Stimulated activated CD4-positive, alpha-beta T cell treated with anti-CD3 and anti-CD28 coated beads, Interleukin-2, amount 100 ng/mL, for 4 hours (primary cell): ENCODE data around the gene PRCP.
"Not testable (repeated sequence)": the region's sequence is repeated elsewhere in the genome, so short reads cannot be mapped to it uniquely, and the experiment has no call there.

Source experiments
- DNase-seq: peaks from one replicate; pipeline ENCODE4 v3.0.0-alpha.2; 2020; ENCODE audit warnings: low read depth

The PRCP gene

DNA sequence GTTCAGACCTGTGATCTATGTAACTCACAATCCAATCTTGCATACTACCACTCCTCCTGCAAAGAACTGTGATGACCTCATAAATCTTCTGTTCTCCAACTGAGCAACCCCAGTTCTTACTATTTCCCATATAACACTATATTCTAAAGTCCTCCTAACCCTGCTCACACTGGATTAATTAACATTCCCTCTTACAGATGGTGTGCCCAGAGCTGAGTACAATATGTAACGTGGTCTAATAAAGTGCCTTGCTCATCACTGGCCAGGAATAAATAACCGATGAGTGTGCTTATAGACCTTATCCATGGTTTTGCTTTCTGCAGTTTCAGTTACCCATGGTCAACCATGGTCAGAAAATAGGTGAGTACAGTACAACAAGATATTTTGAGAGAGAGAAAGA lies 28.6 kb downstream of the PRCP start:
- DNase-seq: no peak

DNA sequence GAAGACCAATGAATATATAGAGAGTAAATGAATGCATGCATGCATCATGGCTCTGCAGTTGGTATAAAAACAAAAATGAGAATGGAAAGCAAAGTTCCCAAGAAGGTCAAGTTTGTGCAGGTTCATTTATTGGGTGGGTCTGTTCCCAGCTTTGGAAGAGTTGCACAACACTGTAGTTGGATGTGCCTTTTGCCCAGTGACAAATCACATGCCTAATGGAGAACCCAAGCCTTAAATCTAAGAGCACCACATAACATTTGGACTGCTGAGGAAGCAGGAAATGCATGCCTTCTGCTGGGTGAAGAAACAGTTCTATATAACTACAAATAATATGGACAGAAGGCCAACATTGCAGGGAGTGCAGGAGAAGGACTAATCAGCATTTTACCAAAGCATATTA lies 30.6 kb downstream of the PRCP start:
- DNase-seq: no peak

DNA sequence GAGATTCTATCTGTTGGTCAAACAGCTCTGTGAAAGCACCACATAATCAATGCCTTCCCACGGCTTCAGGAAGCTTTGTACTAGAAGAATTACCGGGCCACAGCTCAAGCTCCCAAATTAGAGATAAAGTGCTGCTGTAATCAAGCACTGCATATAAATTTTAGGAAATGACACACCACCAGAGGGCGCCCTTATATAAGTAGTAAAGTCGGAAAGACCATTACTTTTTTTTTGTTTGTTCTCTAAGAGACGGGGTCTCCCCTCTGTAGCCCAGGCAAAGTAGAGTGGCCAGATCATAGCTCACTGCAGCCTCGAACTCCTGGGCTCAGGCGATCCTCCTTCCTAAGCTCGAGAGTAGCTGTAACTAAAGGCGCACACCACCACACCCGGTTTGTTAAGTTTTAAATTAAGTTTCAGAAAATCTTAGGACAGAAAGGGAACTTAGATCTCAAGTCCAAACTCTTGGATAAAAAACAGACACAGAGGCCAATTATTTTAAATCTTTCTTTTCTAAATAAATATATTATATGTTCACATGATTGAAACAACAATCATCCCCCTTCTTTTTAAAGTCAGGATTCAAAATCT lies 32.6 kb downstream of the PRCP start:
- DNase-seq: peak; percentile 65

DNA sequence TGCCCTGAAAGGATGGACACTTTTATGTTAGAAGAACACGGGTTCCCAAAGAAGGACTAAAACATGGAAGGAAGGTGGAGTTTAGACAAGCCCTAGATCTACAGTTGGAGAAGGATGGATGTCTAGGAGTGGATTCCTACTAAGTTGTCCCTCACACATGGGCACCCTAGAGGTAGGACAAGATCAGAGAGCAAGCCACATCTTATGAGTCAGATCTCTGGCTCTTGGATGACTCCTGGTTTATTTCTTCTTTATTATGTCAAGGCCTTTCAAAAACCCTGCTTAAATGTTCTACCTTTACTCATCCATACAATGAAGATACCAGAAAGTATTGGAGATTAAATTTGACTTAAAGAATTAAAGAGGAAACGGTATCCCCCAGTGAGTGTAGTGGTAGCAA lies 34.4 kb downstream of the PRCP start:
- DNase-seq: no peak

DNA sequence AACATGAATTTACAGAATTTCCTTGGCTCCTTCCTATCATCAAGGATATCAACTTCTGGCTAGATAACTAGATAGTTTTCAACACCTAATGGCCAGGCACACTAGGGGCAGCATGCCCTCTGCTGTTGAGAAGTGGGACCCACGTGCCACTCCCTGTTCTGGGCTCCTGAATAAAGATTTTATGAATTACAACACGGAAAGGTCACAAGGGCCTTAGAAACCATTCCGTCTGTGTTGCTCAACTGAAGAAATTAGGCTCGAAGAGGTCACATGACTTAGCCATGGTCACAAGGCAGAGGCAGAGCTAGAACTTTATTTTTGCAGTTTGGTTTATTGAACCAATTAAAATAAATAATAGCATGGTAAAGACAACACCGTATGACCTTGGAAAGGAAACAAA lies 36.0 kb downstream of the PRCP start:
- no peak for DNase-seq

DNA sequence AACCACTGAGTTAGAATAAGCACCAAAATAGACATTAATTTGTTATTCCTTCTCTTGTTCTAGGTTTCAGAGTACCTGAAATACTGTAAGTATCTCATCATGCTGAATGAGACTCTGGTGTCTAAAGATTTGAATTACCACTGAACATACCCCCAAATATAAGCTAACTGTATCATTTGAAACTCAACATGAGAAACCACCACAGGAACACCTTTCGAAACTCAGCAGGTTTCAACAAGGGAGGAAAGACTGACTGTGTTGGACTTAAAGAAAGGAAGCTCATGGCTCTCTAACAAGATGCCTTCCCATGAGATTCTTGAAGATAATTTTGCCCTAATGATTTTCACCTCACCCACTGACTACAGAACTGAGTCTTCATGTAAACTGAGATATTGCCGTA lies 37.0 kb downstream of the PRCP start:
- no peak for DNase-seq

DNA sequence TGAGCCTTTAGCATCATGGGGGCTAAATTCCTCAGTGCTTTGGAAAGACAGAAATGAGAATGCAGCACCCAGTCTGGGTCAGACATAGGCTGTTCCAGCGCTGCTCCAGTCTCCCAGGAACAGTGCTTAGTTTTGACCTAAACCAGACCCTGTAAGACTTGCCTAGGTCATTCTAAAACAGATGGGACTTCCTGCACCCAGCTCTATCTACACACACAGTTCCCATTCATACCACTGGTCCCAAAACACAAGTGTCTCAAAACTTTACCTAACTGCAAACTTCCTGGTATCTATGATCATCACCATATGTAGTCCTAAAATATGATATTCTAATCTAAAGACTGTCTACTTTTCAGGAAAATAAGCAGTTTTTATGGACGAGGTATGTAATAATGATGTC lies 37.9 kb downstream of the PRCP start:
- DNase-seq: no peak

DNA sequence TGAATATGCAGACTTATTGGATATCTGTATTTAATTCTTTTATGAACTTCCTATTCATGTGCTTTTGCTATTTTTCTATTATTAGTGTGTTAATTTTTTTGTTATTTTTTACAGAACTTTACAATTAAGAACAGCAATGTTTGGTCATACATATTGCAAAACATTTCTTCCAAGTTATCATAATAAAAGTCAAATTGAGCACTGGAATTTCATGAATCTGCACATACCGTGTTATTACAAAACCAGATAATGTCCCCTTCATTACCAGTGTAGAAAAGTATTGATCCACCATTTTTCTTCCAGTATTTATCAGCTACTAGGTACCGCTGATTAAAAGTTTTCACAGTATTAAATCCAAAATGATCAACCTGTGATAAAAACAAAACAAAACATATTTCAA lies 40.5 kb downstream of the PRCP start:
- DNase-seq: no peak

DNA sequence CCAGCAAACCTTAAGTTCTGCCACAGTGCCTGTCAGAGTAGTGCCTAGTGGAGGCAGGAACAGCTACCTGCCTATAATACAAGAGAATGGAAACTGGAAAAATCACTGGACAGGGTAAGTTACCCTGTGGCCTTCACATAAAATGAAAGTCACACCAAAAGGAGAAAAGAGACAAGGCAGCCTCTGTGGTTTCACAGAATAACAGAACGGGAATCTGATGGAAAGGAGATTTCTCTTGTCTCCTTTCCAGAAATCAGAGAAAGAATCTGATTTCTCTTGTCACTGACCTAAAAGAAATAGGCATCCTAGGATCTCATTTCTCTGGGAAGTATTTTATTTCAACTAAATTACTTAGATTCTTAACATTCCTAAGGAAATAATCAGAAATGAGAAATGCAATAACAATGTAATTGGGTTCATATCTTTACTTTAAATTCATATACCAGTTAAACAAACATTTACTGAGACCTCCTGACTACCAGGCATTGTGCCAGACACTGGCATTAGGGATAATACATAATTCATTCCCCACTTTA lies 41.6 kb downstream of the PRCP start:
- no peak for DNase-seq

DNA sequence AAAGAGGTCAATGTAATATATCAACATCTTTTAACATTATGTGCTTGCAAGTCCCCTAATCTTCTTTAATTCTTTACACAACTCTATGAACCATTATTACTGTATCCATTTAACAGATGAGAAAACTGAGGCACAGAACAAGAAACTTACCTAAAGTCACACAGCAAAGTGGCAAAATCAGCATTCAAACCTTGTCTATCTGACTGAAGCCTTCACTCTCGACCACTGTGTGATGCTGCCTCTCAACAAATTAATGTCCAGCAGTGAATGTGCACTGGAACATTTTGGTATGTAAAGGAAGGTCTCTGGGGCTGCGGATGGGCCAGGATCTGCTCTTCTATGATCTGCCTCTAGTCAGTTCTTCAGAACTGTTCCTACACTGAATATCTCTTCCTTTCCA lies 42.1 kb downstream of the PRCP start:
- no peak for DNase-seq

DNA sequence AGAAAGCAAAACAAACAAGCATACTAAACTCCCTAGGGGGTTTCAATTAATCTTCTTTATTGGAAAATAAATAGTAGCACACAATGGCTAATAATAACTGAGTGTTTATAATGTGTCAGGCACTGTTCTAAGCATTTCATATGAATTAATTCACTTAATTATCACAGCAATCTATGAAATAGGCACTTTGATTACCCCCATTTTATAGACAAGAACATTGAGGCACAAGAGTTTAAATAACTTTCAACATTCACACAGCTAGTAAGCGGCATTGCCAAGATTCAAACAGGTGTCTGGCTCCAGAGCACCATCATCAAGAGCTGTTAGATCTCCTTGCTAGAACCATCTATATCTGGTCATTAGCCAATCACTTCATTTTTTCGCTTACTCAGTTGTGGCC lies 43.1 kb downstream of the PRCP start:
- DNase-seq: no peak

DNA sequence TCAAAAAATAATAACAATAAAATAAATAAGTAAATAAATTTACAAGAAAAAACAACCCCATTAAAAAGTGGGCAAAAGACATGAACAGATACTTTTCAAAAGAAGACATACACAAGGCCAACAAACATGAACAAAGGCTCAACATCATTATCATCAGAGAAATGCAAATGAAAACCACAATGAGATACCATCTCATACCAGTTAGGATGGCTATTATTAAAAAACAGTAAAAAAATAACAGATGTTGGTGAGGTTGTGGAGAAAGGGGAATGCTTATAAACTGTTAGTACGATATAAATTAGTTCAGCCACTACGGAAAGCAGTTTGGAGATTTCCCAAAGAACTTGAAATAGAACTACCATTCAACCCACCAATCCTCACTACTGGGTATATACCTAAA lies 44.6 kb downstream of the PRCP start:
- DNase-seq: no peak

DNA sequence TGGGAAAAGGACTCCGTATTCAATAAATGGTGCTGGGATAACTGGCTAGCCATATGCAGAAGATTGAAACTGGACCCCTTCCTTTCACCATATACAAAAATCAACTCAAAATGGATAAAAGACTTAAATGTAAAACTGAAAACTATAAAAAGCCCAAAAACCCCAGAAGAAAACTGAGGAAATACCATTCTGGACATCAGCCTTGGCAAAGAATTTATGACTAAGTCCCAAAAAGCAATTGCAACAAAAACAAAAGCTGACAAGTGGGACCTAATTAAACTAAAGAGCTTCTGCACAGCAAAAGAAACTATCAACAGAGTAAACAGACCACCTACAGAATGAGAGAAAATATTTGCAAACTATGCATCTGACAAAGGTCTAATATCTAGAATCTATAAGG lies 45.3 kb downstream of the PRCP start:
- DNase-seq: not testable (repeated sequence)

DNA sequence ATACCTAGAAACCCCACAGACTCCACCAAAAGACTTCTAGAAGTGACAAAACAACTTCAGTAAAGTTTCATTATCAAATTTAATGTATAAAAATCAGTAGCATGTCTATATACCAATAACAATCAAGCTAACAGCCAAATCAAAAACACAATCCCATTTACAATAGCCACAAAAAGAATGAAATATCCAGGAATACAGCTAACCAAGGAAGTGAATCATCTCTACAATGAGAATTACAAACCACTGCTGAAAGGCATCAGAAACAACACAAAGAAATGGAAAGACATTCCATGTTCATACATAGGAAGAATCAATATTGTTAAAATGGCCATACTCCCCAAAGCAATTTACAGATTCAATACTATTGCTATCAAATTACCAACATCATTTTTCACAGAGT lies 46.0 kb downstream of the PRCP start:
- no peak for DNase-seq

DNA sequence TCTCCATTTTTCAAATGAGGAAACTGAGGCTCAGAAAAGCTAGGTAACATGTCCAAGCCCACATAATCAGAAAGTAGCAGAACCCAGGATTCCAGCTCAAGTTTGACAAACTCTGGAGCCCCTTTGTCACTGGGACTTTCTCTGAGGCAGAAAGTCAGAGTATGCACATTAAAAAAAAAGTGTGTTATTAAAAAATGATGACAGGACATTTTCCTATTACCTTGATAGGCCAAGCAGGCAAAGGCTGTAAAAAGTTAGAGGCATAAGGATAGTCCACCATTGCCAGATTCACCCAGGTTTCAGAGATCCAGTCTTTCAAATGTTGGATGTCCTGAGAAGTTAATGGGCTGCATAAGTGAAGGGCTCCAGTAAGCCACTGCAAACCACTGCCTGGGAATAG lies 51.4 kb downstream of the PRCP start:
- no peak for DNase-seq

DNA sequence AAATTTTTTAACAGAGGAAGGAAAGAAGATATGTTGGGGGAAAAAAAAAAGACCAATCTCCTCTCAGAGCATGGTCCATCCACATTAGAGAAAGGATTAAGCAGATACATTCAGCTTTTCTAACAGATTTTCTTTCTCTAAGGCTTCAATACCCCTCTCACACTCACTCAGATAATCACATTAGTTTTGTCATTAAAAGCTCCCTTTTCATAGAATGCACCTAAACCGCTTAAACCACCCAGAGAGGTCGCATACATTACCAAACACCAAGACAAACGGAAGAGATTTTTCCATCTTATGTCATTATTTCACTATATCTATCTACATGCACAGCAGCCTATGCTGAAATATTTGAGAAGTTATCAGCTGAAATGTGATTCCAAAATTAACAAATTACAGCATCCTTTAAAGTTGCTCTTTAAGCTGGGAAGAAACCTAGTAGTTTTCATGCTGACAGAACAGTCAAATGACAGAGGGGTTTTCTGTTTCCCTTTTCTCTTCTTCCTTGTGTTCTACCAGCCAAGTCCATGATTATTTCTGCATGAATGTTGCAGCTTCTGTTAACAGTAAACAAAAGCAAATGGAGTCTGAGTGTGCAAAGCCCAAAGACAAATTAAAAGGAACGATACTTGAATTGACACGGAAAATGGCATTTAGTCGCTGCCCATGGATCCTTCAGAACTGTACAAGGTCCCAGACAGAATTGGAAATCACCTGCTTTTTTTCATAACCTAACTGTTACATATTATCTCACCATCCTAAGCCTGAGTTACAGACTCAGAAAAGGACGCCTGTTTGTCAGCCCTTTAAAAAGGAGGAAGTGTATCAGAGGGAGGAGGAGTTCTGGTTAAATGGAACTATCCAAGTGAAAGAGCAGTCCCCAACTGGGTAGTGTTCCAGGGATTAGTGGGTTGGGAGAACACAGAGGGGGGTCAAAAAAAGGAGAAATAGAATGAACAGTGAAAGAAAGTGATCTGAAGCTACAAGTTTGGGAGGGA lies 54.6 kb downstream of the PRCP start:
- no peak for DNase-seq

DNA sequence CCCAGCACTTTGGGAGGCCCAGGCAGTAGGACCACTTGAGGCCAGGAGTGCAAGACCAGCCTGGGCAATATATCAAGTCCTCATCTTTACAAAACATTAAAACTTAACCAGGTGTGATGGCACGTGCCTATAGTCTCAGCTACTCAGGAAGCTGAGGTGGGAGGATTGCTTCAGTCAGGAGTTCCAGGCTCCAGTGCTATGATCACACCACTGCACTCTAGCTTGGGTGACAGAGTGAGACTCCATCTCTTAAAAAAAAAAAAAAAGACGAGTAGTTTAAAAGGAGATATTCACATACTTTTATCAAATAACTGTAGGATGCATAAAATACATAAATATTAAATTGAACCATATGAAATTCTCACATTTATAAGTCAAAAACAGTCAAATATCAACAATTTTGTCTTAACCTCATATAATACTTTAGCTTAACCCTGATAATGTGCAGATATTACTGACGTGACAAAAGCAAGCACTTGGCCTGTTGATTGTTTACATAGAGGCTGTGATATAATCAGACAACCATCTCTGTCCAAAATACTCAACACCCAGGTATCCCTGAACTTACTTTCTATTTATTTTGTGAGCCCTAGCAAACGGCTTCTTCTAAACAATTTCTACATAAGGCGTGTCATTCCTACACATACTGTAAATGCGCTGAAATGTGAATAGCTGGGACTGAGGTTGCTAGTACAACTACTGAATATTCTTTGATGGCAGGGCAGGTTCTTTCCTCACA lies 57.0 kb downstream of the PRCP start:
- DNase-seq: no peak

DNA sequence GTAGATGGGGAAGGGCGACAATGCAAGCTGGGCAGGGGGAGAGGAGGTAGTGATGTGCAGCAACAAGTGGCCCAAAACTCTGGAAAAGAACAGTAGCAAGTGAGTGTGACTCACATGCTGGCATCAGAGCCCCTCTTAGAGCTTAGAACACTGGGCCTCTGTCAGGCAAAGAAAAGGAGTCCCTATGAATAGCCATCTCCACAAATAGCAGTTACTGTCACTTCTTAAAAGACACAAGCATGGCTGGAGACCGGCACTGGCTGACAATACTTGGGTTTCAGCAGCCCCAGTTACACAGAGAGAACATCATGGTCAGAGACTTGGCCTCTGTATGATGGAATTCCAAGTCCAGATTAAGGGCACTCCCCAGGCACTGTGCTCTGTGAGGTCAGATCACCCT lies 58.2 kb downstream of the PRCP start:
- no peak for DNase-seq

DNA sequence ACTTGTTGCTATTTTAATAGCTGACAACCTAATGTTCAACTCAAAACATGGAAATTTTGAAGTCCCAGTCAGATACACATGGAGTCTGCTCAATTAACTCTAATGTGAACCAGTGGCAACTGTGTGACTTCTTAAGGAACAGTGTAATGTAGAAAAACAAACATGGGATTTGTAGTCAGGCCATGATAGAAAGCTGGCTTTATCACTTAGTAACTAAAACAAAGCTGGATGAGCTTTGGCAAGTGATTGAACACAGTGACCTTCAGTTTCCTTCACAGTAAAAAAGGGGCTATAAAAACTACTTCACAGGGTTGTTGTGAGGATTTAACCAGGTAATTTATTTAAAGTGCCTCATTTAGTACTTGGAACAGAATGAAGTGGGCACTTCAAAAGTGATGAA lies 62.6 kb downstream of the PRCP start:
- no peak for DNase-seq

DNA sequence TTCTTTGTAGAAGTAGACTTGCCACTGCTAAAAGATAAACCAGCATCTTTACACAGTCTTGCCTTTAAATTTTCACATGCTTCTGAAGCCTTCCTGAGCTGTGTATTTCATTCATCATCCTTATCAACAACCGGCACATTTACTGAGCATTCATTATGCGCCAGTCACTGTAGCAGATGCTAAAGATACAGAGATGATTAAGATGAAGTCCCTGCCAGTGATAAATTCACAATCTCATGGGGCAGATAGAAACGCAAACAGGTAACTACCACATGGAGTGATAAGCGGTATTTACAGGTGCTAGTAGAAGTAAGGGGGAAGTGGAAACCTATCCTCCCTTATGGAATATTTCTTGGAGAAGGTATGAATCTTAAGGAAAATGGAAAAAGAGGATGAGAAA lies 67.2 kb downstream of the PRCP start:
- DNase-seq: no peak

DNA sequence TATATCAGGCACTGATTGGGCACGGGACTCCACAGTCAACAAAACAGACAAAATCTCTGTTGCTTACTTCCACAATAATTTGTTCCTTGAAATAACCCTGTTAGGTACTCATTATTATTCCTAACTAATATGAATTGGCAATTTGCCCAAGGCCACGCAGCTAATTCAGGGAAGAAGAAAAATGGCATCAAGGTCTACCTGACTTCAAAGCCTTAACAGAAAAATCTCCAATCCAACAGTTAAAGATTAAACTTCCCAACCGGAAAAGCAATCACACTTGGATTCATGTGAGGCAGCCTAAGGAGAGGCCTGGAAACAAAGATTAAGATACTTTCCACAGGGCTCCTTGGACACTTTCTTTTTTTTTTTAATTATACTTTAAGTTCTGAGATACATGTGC lies 68.9 kb downstream of the PRCP start:
- no peak for DNase-seq

DNA sequence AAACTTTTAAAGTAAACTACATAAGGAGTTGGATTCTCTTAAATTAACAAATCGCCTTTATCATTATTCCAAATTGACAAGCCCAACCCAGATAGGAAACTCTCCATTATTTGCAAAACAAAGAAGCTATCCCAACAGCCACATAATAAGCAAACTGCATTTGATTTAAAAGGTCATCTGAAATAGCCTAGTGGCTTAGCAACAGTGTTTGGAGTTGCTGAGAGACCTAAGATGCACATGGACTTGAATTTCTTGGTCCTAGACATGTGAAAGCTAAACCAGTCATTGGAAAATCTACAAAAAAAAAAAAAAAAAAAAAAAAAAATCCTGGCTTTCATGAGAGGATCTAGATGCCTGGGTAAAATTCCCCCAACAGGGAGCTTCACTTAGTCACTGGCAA lies 69.5 kb downstream of the PRCP start:
- DNase-seq: no peak

DNA sequence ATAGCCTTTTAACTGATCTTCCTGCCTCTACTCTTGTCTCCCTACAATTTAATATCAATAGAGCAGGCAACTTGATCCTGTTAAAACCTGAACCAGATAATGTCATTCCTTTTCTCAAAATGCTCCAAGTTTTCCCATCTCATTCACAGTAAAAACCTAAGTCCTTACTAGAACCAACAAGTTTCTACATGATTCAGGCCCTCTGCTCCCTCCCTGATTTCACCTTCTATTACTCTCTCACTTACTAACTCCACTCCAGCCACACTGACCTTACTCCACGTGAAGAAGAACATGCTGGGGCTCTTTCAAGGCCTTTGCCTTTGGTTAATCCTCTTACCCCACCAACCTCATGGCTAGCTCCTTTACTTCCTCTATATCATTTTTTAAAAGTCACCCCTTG lies 71.1 kb downstream of the PRCP start:
- DNase-seq: no peak
